ENCODE results near the gene MAPKAP1.

MAPKAP1 gene

GRCh38 chr9:125472926-125473701 lies 233.9 kb downstream of the MAPKAP1 start:
- no peaks in the 10 kb centered on the region for H3F3A ChIP-seq (ENCODE audit: control insufficient read depth, insufficient read depth)
- no peak overlapping the region for H3K27ac ChIP-seq (ENCODE audit: low read depth, low read length)
- H3K79me2 ChIP-seq (ENCODE audit: control insufficient read depth, low read length): no peaks in the 10 kb centered on the region
- H3K36me3 ChIP-seq (ENCODE audit: control insufficient read depth, low read length): peaks cover 3% of the 10 kb centered on the region; the same call in 1 of the 2 replicates
- no peaks in the 10 kb centered on the region for H3K9me3 ChIP-seq (ENCODE audit: control insufficient read depth, insufficient read depth, low read length)
- no peaks in the 10 kb centered on the region for H3K9me2 ChIP-seq (replicated peaks; ENCODE audit: control insufficient read depth, low read length)
- TF ChIP-seq CTCF (IDR thresholded peaks at IDR 0.05; ENCODE audit: low read depth, low read length, poor library complexity, severe bottlenecking) (no peak), EZH2phosphoT487 (IDR thresholded peaks at IDR 0.05; ENCODE audit: borderline replicate concordance, low read length) (no peak)
- H3K4me1 ChIP-seq (ENCODE audit: control insufficient read depth, low read length): no peaks in the 10 kb centered on the region
- H3K4me2 ChIP-seq (ENCODE audit: low read length): no peak overlapping the region
- H4K20me1 ChIP-seq (ENCODE audit: control insufficient read depth, insufficient read depth, low read depth, low read length): no peaks in the 10 kb centered on the region
- no peaks in the 10 kb centered on the region for H3K27me3 ChIP-seq (ENCODE audit: control insufficient read depth, low read length)
- H3K4me3 ChIP-seq (ENCODE audit: low read length): no peak overlapping the region

- TF ChIP-seq EZH2phosphoT487 (IDR thresholded peaks at IDR 0.05; ENCODE audit: borderline replicate concordance, low read length) (no peak), CTCF (IDR thresholded peaks at IDR 0.05; ENCODE audit: low read depth, low read length, poor library complexity, severe bottlenecking) (no peak)
- Histone ChIP-seq H3F3A (ENCODE audit: control insufficient read depth, insufficient read depth) (no peaks in the 10 kb centered on the region), H3K4me1 (ENCODE audit: control insufficient read depth, low read length) (no peaks in the 10 kb centered on the region), H3K79me2 (ENCODE audit: control insufficient read depth, low read length) (no peaks in the 10 kb centered on the region), H3K4me2 (ENCODE audit: low read length) (no peak overlapping the region), H3K9me3 (ENCODE audit: control insufficient read depth, insufficient read depth, low read length) (no peaks in the 10 kb centered on the region), H3K27ac (ENCODE audit: low read depth, low read length) (no peak overlapping the region), H3K4me3 (ENCODE audit: low read length) (no peak overlapping the region), H3K36me3 (ENCODE audit: control insufficient read depth, low read length) (peaks cover 1% of the 10 kb centered on the region; the same call in 1 of the 2 replicates), H3K9me2 (replicated peaks; ENCODE audit: control insufficient read depth, low read length) (no peaks in the 10 kb centered on the region), H3K27me3 (ENCODE audit: control insufficient read depth, low read length) (no peaks in the 10 kb centered on the region), H4K20me1 (ENCODE audit: control insufficient read depth, insufficient read depth, low read depth, low read length) (no peaks in the 10 kb centered on the region)
Observed at GRCh38 chr9:125472562-125472925, 234.5 kb downstream of the MAPKAP1 start.

- Histone ChIP-seq H3K9me3 (ENCODE audit: control insufficient read depth, insufficient read depth, low read length) (no peaks in the 10 kb centered on the region), H3K79me2 (ENCODE audit: control insufficient read depth, low read length) (no peaks in the 10 kb centered on the region), H3F3A (ENCODE audit: control insufficient read depth, insufficient read depth) (no peaks in the 10 kb centered on the region), H3K9me2 (replicated peaks; ENCODE audit: control insufficient read depth, low read length) (no peaks in the 10 kb centered on the region), H4K20me1 (ENCODE audit: control insufficient read depth, insufficient read depth, low read depth, low read length) (no peaks in the 10 kb centered on the region), H3K4me3 (ENCODE audit: low read length) (no peak overlapping the region), H3K27ac (ENCODE audit: low read depth, low read length) (no peak overlapping the region), H3K36me3 (ENCODE audit: control insufficient read depth, low read length) (no peaks in the 10 kb centered on the region), H3K4me2 (ENCODE audit: low read length) (no peak overlapping the region), H3K4me1 (ENCODE audit: control insufficient read depth, low read length) (no peaks in the 10 kb centered on the region), H3K27me3 (ENCODE audit: control insufficient read depth, low read length) (no peaks in the 10 kb centered on the region)
- TF ChIP-seq EZH2phosphoT487 (IDR thresholded peaks at IDR 0.05; ENCODE audit: borderline replicate concordance, low read length) (no peak), CTCF (IDR thresholded peaks at IDR 0.05; ENCODE audit: low read depth, low read length, poor library complexity, severe bottlenecking) (no peak)
Observed at GRCh38 chr9:125470767-125471580, 236.0 kb downstream of the MAPKAP1 start.
